GM06990 (cell line): ENCODE results near the gene SSBP2.

Source experiments
- DNase-seq: peaks from one replicate; pipeline ENCODE4 v3.0.0-alpha.2; 2011; ENCODE audit not compliant: insufficient read length; ENCODE audit errors: extremely low read depth
- H3K27me3 ChIP-seq: replicated peaks from 2 replicates; pipeline ENCODE4 v1.6.0; 2011; ENCODE audit warnings: low read length; ENCODE audit not compliant: control insufficient read depth, insufficient read depth
- H3K36me3 ChIP-seq: 2 replicates; pipeline ENCODE4 v1.5.1; 2011; ENCODE audit warnings: low read length; ENCODE audit not compliant: control insufficient read depth, insufficient read depth
- H3K4me3 ChIP-seq: replicated peaks from 2 replicates; pipeline ENCODE4 v1.5.1; 2011; ENCODE audit warnings: low read depth, mild to moderate bottlenecking, control low read depth, low read length
- TF ChIP-seq, protein P1 (sequence below): IDR thresholded peaks from 2 replicates; pipeline ENCODE4 v1.5.1; 2011; ENCODE audit warnings: low read length, control low read depth, mild to moderate bottlenecking, inconsistent platforms; ENCODE audit not compliant: insufficient read depth, poor library complexity, severe bottlenecking

SSBP2 gene

GRCh38 chr5:81787474-81788242, 36.8 kb upstream of the SSBP2 start:
- Histone ChIP-seq H3K36me3 (no peaks in the 10 kb centered on the region), H3K27me3 (no peaks in the 10 kb centered on the region), H3K4me3 (no peak overlapping the region)
- no peak for DNase-seq
- TF ChIP-seq, protein P1, sequence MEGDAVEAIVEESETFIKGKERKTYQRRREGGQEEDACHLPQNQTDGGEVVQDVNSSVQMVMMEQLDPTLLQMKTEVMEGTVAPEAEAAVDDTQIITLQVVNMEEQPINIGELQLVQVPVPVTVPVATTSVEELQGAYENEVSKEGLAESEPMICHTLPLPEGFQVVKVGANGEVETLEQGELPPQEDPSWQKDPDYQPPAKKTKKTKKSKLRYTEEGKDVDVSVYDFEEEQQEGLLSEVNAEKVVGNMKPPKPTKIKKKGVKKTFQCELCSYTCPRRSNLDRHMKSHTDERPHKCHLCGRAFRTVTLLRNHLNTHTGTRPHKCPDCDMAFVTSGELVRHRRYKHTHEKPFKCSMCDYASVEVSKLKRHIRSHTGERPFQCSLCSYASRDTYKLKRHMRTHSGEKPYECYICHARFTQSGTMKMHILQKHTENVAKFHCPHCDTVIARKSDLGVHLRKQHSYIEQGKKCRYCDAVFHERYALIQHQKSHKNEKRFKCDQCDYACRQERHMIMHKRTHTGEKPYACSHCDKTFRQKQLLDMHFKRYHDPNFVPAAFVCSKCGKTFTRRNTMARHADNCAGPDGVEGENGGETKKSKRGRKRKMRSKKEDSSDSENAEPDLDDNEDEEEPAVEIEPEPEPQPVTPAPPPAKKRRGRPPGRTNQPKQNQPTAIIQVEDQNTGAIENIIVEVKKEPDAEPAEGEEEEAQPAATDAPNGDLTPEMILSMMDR = no peak

GRCh38 chr5:81786991-81787390, 36.1 kb upstream of the SSBP2 start:
- no peak for DNase-seq
- Histone ChIP-seq H3K36me3 (no peaks in the 10 kb centered on the region), H3K4me3 (no peak overlapping the region), H3K27me3 (no peaks in the 10 kb centered on the region)
- TF ChIP-seq, protein P1 = no peak

- TF ChIP-seq, protein P1 = no peak
- H3K27me3 ChIP-seq = no peaks in the 10 kb centered on the region
- no peak for DNase-seq
- H3K36me3 ChIP-seq = no peaks in the 10 kb centered on the region
- no peak overlapping the region for H3K4me3 ChIP-seq
These were observed 35.6 kb upstream of the SSBP2 start for GRCh38 chr5:81786496-81786895.

- TF ChIP-seq, protein P1 = no peak
- Histone ChIP-seq H3K36me3 (no peaks in the 10 kb centered on the region), H3K4me3 (no peak overlapping the region), H3K27me3 (no peaks in the 10 kb centered on the region)
- no peak for DNase-seq
These were observed 34.4 kb upstream of the SSBP2 start for GRCh38 chr5:81785322-81785721.

DNA sequence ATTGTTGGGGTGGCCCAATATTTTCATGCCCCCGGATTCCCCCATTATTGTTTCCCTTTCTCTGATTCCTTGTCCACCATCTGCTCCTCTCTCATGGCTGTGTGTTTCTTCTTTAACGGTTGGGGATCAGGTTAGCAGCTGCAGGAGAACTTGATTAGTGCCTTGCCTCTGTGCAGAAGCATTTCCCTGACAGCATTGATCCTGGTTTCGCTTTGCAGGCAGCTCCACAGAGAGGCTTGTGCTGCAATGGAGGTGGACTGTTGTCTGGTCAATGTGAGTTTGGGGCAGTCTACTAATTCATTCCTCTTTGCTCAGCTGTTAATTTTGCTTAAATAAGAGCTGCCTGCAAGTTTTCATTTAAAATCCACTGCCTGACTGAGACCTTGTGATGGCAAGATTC, 32.5 kb upstream of the SSBP2 start:
- TF ChIP-seq, protein P1 = no peak
- Histone ChIP-seq H3K36me3 (no peaks in the 10 kb centered on the region), H3K27me3 (no peaks in the 10 kb centered on the region), H3K4me3 (no peak overlapping the region)
- no peak for DNase-seq
